Neural crest cell (in vitro differentiated cells): ENCODE data around the gene EPC1. TPM values are rescaled to one million over a fixed set of nuclear protein-coding genes. Genes with fewer than 3 reads are reported as not detected.

Experiments used
- DNase-seq: peaks from one replicate; pipeline ENCODE4 v3.0.0; 2021; ENCODE audit warnings: low read depth, mixed read lengths, low spot score
- H3K27ac Mint-ChIP-seq: one replicate; pipeline ENCODE4 v1.8.0; 2021; ENCODE audit warnings: mild to moderate bottlenecking, mixed read lengths; ENCODE audit not compliant: unreplicated experiment
- H3K27me3 Mint-ChIP-seq: 2 replicates; pipeline ENCODE4 v1.8.0; 2021; ENCODE audit warnings: low read depth, mild to moderate bottlenecking, mixed read lengths
- H3K36me3 Mint-ChIP-seq: 2 replicates; pipeline ENCODE4 v1.8.0; 2021; ENCODE audit warnings: low read depth, mild to moderate bottlenecking, mixed read lengths
- H3K4me1 Mint-ChIP-seq: 2 replicates; pipeline ENCODE4 v1.8.0; 2021; ENCODE audit warnings: mixed read lengths
- H3K4me3 Mint-ChIP-seq: one replicate; pipeline ENCODE4 v1.8.0; 2021; ENCODE audit warnings: mild to moderate bottlenecking, mixed read lengths
- H3K9me3 Mint-ChIP-seq: 2 replicates; pipeline ENCODE4 v1.8.0; 2021; ENCODE audit warnings: mixed read lengths
- CTCF ChIP-seq: fragments of 200-600 bp; sonication (generic); conservative IDR thresholded peaks from 2 replicates; pipeline ENCODE4 v1.5.0; 2021; ENCODE audit warnings: antibody characterized with exemption, mild to moderate bottlenecking
- total RNA-seq: library from RNA; stranded (reverse); gene quantifications from 2 replicates; pipeline ENCODE4 v1.2.1, GENCODE V29; 2021

The EPC1 gene
- total RNA-seq, 1 donor from 2014 or later, result 44.4 TPM

- no peak for TF ChIP-seq CTCF
Measured at GRCh38 chr10:32329061-32329460, 17.9 kb downstream of the EPC1 start.

GRCh38 chr10:32328499-32328898 is 18.5 kb downstream of the EPC1 start:
- H3K27ac Mint-ChIP-seq, result no peak overlapping the region
- H3K4me3 Mint-ChIP-seq, result no peak overlapping the region
- no peak for TF ChIP-seq CTCF
- H3K36me3 Mint-ChIP-seq, result no peaks in the 10 kb centered on the region
- DNase-seq, result no peak
- no peaks in the 10 kb centered on the region for H3K9me3 Mint-ChIP-seq
- peaks cover 64% of the 10 kb centered on the region for H3K4me1 Mint-ChIP-seq
- H3K27me3 Mint-ChIP-seq, result no peaks in the 10 kb centered on the region

More at GRCh38 chr10:32329061-32329460, 17.9 kb downstream of the EPC1 start:
- no peak for DNase-seq
- H3K9me3 Mint-ChIP-seq, result no peaks in the 10 kb centered on the region
- H3K4me3 Mint-ChIP-seq, result no peak overlapping the region
- no peaks in the 10 kb centered on the region for H3K36me3 Mint-ChIP-seq
- H3K27ac Mint-ChIP-seq, result no peak overlapping the region
- H3K4me1 Mint-ChIP-seq, result peaks cover 68% of the 10 kb centered on the region
- H3K27me3 Mint-ChIP-seq, result no peaks in the 10 kb centered on the region

DNA sequence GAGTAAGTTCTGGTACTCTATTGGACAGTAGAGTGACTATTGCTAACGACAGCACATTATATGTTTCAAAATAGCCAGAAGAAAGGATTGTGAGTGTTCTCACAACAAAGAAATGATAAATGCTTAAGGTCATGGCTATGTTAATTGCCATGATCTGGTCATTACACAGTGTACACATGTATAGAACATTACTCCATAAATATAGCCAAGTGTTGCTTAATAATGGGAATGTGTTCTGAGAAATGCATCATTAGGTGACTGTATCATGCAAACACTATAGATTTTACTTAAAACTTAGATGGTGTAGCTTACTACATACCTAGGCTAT is 19.6 kb downstream of the EPC1 start:
- Mint-ChIP-seq H3K27ac (no peak overlapping the region), H3K4me3 (no peak overlapping the region), H3K36me3 (peaks cover 2% of the 10 kb centered on the region), H3K4me1 (peaks cover 59% of the 10 kb centered on the region), H3K9me3 (no peaks in the 10 kb centered on the region), H3K27me3 (no peaks in the 10 kb centered on the region)
- no peak for TF ChIP-seq CTCF
- no peak for DNase-seq

GRCh38 chr10:32326680-32327363 is 20.1 kb downstream of the EPC1 start:
- no peaks in the 10 kb centered on the region for H3K27me3 Mint-ChIP-seq
- no peak overlapping the region for H3K27ac Mint-ChIP-seq
- peaks cover 2% of the 10 kb centered on the region for H3K36me3 Mint-ChIP-seq
- no peak for DNase-seq
- TF ChIP-seq CTCF, result no peak
- H3K4me1 Mint-ChIP-seq, result peaks cover 54% of the 10 kb centered on the region
- no peak overlapping the region for H3K4me3 Mint-ChIP-seq
- no peaks in the 10 kb centered on the region for H3K9me3 Mint-ChIP-seq

DNA sequence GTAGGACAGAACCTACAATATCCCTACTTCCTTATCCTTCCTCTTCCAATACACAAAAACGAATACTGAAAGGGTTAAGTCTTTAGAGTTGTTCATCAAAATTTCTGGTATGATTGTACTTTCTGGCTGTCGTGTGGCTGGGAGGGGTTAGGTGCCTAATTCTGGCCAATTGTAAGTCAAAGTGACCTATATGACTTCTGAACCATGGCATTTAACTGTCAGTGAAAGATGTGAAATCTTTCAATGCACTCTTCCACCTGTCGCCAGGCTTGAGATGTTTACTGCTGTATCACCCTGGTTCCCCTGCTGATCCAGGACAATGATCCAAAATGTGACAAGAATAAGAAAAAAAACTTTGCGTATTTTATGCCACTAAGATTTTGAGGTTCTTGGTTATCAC is 20.8 kb downstream of the EPC1 start:
- H3K27ac Mint-ChIP-seq, result no peak overlapping the region

More for the DNA sequence above, 20.8 kb downstream of the EPC1 start:
- DNase-seq, result no peak
- H3K4me1 Mint-ChIP-seq, result peaks cover 54% of the 10 kb centered on the region
- H3K4me3 Mint-ChIP-seq, result no peak overlapping the region
- H3K36me3 Mint-ChIP-seq, result peaks cover 4% of the 10 kb centered on the region
- H3K27me3 Mint-ChIP-seq, result no peaks in the 10 kb centered on the region
- H3K9me3 Mint-ChIP-seq, result no peaks in the 10 kb centered on the region
- no peak for TF ChIP-seq CTCF
